C1 segment of cervical spinal cord (tissue), 14 donors: ENCODE measurements around the gene RCOR2.

Experiments used
- DNase-seq, 14 donors: peaks; one replicate each; lab custom pipeline; 2025; lab: John Stamatoyannopoulos, UW

Gene RCOR2

DNA sequence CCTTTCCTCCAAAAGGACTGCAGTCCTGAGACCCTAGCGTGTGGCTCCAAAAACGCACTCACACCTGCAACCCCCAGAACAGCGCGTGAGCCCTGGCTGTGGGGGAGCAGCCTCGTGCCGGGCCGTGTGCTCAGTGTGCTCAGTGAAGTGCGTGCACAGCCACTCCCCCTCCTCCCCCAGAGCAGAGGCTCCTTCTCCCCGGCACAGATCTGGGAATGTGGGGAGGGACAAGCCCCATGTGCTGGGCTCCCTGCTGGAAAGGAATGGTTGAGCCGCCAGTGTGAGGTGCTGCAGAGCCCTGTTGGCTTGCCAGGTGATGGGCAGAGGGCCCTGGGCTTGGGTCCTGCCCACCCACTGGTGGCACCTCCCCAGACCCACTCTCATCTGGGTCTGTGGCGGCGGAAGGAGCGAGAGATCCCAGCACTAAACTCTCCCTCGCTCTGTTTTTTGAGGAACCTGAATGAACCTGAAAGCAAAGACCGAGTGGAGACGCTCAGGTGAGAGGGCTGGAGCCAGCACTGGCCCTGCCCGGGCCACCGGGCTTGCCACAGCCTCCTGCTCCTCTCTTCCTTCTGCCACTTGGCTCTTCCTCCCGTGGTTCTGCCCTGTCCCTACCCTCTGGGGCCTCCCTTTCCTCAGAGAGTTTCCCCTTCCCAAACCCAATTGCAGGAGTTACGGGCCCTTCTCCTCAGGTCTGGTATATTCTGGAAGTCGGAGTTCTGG is 9.0 kb downstream of the RCOR2 start:
- no peak for DNase-seq

GRCh38 chr11:63907063-63907462 is 9.9 kb downstream of the RCOR2 start:
- DNase-seq: no peak

GRCh38 chr11:63906585-63906984 is 10.4 kb downstream of the RCOR2 start:
- peak in 1 of 14 donors; percentile 15 for DNase-seq

DNA sequence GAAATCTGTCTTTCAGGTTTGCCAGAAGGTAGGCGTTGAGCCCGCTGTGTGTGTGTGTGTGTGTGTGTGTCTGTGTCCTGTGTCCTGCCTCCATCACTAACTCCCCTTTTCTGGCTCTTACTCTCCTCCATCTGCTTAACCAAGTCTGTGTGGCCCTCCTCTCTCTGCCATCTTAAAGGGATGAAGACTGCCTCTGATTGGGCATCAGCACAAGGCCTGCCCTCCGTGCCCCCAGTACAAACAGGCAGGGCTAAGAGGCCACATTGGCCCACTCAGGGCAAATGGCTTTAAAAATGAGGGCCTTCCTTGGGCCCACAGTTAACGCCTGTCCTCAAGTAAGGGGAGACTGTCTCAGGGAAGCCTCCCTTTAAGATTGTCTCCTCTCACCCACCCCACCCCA is 10.9 kb downstream of the RCOR2 start:
- DNase-seq: no peak

- DNase-seq: no peak
Measured at GRCh38 chr11:63905179-63905578, 11.8 kb downstream of the RCOR2 start.

DNA sequence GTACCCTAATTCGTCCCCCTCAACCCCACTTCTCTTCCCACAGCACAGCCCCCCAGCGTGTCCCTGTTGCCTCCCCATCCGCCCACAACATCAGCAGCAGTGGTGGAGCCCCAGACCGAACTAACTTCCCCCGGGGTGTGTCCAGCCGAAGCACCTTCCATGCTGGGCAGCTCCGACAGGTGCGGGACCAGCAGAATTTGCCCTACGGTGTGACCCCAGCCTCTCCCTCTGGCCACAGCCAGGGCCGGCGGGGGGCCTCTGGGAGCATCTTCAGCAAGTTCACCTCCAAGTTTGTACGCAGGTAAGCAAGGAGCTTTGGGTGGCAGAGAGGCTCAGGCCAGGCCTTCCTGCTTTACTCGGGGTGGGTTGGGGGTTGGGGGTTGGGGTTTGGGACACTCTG is 12.2 kb downstream of the RCOR2 start:
- DNase-seq: no peak

DNA sequence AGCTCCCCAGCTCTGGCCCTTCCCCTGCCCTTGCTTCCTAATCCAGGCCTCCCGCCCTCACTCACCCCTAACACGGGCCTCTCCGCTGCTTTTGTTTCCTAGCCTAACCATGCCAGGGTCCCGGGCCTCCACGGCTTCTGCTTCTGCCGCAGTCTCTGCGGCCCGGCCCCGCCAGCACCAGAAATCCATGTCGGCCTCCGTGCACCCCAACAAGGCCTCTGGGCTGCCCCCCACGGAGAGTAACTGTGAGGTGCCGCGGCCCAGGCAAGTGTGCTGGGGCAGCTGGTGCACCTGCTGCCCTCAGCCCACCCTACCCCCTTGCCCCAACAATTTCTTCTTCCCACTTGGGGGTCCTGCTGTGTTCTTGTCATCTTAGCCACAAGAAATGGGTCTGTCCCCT is 13.1 kb downstream of the RCOR2 start:
- no peak for DNase-seq

DNA sequence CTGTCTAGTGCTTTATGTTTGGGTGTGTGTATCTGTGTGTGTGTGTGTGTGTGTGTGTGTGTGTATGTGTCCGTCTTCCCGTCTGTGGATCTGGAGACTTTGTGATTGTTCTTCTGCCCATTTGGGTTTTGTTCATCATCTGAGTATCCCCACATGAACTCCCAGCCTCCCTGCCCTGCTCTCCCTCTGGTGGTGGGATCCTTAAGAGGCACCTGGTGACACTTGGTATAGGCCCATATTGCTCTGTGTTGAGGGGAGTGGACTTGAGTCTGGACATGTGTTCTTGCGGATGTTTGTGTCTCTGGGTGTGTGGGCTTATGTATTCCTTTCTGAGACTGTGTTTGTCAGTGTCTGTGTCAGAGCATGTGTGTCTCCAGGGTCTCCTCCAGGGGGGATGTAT is 15.3 kb downstream of the RCOR2 start:
- DNase-seq: no peak

- no peak for DNase-seq
Measured at GRCh38 chr11:63897459-63898146, 19.4 kb downstream of the RCOR2 start.

DNA sequence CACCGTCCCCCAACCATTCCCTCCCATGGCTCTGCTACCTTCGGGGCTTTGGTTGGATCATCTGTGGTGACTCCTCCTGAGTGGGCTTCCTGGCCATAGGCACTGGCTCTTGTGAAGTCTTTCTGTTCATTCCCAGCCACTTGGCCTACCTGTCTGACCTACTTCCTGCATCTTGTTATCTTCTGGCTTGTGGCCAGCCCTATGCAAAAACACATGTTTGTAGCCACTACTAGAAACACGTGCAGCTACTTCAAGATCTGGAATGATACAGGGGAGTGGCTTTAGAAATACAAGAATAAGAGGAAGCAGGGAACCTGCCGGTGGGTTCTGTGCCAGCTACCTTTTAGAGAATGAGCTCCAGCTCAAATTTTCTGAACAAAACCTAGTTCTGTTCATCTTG is 20.9 kb downstream of the RCOR2 start:
- no peak for DNase-seq

DNA sequence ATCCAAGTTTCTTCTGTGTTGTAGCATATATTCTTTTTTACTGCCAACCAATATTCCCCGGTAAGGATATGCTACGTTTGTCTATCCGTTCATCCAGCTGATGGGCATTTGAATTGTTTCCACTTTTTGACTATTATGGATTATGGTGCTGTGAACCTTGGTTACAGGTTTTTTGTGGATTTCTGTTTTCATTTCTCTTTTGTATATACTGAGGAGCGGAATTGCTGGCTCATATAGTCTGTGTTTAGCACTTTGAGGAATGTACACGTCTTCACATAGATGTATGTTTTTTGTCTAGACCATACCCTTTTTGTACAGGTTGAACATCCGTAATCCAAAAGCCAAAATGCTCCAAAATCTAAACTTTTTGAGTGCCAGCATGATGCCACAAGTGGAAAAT is 23.6 kb downstream of the RCOR2 start:
- no peak for DNase-seq

GRCh38 chr11:63892228-63892627 is 24.7 kb downstream of the RCOR2 start:
- no peak for DNase-seq

DNA sequence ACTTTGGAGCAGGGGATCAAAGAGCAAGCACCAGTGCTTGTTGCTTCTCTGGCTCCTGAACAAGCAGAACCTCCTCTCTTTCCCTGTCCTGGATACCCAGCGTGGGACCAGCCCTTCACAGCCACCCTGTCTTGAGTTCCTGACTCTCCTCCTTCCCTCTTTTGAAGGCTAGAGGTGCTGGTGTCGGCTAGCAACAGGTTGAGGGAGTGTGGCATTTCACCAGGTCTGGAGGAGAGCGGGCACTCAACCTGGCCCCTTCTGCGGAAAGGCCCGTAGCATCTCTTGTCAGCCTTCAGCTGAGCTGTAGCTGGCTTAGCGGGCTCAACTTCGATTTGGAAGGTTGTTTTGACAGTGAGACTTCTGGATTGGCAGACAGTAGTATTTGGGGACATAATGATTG is 26.6 kb downstream of the RCOR2 start:
- no peak for DNase-seq

DNA sequence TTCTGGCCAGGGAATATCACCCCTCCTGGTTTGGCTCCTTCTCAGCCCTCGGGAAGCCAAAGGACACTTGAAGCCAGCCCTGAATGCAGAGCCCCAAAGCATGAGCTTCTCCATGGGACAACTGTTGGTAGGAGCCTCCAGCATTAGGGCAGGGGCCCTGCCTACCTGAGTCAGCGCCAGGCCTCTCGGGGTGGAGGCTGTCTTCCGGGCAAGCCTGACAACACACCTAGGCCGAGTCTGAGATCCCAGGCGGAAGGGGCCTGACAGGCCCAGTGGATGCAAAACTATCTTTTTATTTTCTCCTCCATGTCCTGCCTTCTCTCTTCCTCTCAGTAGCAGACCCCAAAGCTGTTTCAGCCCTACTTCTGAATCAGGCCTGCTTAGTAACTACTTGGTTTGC is 27.6 kb downstream of the RCOR2 start:
- no peak for DNase-seq

DNA sequence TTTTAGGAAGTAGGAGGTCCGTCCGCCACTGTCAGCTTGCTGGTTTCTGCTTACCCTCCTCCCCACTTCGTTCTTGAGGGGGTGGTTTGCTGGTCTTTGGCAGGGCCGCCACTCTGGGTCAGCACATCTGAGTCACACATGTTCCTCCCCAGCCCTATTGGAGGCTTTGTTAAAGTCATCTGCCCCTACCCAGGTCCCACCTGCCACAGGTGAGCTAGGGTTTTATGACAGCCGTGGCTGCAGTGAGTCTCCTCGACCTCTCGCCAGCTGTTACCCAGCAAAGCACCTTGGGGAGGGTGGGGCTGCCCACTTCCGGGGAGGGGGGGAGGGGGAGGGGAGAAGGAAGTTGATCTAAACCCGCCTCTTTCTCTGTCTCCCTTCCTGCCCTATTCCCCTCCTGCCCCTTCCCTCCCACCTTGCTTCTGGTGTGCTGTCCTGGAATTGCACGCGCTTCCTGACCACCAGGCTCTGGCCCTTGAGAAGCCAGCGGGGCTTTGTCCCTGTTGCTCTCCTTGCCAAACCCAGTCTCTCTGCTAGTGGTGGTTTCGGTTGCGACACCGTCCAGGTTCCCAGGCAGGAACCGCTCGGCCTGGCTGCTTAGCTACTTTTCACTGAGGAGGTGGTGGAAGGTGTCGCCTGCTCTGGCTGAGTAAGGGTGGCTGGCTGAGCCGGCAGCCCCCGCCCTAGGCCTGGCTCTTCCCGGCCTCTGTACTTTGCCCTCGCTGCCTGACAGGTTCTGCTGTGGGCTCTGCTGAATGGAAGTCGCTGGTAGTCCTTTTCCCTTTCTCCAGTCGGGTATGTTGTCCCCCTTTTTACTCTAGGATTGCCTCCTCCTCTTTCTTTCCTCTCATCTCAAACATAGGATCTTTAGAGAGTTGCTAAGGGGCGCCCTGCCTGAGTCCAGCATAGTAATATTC is 28.5 kb downstream of the RCOR2 start:
- DNase-seq: peak in 8 of 14 donors; percentile 24 to 64 (median 46)

GRCh38 chr11:63887386-63887999 is 29.5 kb downstream of the RCOR2 start:
- no peak for DNase-seq

- no peak for DNase-seq
Measured at GRCh38 chr11:63884196-63884932, 32.6 kb downstream of the RCOR2 start.

GRCh38 chr11:63883791-63884190 is 33.2 kb downstream of the RCOR2 start:
- DNase-seq: no peak

DNA sequence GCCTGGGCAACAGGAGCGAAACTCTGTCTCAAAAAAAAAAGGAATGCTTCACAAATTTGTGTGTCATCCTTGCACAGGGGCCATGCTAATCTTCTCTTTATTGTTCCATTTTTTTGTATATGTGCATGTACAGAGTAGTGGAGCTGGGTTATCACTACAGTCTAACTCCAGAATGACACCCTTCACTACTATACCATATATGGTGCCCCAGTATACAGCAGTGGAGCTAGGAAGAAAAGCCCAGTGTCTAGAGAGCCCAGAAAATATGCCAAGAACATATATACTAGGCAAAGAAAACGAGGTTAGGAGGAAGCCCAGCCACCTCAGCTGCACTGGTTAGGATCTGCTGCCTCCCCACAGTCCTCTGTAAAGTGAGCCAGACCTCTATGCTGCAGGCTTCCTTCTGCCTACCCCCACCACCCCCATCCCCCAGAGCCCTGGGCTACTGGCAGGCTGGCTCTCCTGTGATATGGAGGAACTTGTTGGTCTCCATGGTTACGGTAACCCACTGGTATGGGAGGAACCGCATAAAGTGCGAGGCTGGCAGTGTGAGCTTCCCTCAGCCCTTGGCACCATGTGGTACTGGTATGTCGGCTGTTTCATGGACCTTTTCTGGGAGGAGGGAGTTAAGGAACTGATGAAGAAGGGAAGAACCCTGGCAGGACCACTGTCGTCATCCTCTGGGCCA is 34.3 kb downstream of the RCOR2 start:
- peak in 2 of 14 donors; percentile 23 to 25 for DNase-seq

DNA sequence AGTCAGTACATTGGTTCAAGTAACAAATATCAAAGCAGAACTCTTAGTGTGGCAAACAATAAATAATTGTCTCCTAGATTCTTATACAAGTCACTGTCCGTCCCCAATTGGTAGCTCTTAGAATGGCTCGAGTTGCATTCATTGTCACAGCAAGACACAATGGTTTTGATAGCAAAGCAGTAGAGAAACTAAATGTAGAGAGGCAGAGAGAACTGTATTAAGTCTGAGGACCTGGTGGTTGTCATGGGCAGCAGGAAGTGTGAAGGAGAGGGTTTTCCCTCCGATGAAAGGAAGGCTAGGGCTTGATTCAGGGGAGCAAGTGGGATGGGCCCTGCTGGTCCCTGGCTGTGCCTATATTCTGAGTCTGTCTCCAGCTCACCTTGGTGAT is 36.6 kb downstream of the RCOR2 start:
- no peak for DNase-seq
